Activated CD8-positive, alpha-beta memory T cell treated with anti-CD3 and anti-CD28 coated beads for 36 hours (primary cell): ENCODE results near the gene TEX44. TPM values are rescaled to one million over a fixed set of nuclear protein-coding genes. Genes with fewer than 3 reads are reported as not detected.

Experiments
- CTCF ChIA-PET: fragments of 350-600 bp; sonication (Branson Sonifier 250); formaldehyde crosslinking; loops from one replicate; lab custom pipeline; 2021; ENCODE audit warnings: antibody characterized with exemption; lab: Charles Lee
- POLR2A ChIA-PET: fragments of 350-600 bp; sonication (Branson Sonifier 250); formaldehyde crosslinking; loops from one replicate; lab custom pipeline; 2021; ENCODE audit warnings: antibody characterized with exemption; lab: Charles Lee
- total RNA-seq, 2 experiments: library from RNA; stranded (reverse); gene quantifications; one replicate each; pipeline ENCODE4 v1.2.3, GENCODE V29; 2021

Gene TEX44
- not detected for total RNA-seq

DNA sequence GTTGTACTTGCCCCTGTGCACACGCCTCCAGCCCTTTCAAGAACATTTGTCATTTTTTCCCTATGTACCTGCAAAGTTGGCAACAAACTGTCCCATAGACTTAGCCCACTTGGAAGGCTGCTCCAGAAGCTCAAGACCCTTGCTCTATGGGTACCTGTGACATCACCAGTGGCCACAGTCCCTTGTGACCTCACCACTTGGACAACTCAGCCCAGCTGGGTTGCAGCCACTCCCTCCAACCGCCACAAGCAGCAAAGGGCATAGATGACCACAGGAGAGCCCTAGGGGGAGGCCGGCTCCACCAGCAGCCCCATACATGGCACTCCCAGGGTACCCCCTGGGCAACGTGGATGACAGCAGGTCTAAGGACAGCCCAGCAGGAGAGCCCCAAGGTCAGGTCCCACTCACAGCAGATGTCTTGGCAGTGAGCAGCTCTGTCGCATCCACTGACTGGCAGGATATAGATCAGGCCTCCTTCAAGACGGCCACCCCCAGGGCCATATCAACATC is at the start of gene TEX44:
TSS of gene TEX44 (plus strand) at position 229 of the 510 bp plus-strand sequence. CDS start at position 317, 88 bp downstream.
- ChIA-PET POLR2A (no interaction called here), CTCF (interaction anchor here (0.8 to 1.5 kb wide), 2 partner anchors 9 to 62 kb away, joined by 3 read pairs; partner anchors contain the start of gene NMUR1)

DNA sequence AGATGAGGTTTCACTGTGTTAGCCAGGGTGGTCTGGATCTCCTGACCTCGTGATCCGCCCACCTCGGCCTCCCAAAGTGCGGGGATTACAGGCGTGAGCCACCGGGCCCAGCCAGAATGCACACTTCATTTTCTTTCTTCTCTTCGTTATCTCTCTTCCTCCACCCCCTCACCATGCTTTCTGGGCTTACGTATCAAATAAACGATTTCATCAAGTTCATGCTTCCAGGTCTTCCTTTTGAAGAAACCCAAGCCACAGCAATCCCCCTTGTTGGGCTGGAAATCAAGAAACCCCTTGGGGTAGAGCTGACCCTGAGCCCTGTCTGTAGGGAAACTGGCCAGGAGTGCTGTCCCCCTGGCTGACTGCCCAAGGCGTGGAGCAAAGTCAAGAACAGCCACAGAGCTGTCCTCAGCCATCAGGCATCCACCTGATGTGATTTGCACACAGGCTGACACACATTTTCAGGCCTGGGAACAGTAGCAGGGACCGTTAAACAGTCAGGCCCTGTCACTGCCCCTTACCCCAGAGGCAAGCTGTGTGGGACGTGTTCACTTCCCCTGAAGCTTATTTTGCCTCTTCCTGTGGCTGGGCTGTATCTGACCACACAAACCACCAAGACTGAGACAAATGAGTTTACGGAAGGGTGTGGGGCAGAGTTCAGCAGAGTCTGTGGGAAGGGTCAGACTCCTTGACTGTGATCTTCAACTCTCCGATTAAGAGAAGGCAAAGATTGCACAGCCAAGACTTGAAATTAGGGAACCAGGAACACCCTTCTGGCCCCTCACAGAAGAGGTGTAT is 47.4 kb upstream of the TEX44 start:
- ChIA-PET POLR2A (interaction anchor here (0.8 kb wide), 1 partner anchor 13 kb away, joined by 3 read pairs; no protein-coding TSS in a partner anchor), CTCF (interaction anchor here (1.0 to 2.4 kb wide), 7 partner anchors 10 to 168 kb away, joined by 4 to 10 read pairs (median 7); partner anchors contain the start of gene NMUR1)

DNA sequence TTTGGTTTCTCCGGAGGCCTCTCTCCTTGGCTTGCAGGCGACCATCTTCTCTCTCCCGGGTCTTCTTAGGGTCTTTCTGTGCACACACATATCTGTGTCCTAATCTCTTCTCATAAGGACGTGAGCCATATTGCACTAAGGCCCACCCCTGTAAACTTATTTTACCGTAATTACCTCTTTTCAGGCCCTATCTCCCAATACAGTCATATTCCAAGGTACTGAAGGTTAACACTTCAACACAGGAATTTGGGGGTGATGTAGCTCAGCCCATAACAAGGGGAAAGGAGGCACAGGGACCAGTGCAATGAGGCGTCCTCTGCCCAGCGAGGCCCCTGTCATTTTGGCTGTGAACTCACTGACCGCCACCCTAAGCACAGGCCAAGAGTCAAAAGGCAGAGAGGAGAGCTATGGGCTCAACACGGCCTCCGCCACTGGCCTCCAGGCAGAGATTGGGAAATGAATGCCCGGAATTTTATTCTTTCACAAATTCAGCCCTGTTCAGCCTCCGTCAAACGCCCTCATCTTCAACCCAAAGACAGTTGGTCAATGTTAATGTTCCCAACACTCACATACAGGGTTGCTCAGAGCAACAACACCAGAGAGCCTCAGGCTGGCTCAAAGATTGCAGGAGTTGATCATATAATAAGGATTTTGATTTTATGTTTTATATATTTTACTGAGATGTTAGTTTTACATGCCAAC is 46.5 kb upstream of the TEX44 start:
- ChIA-PET CTCF (interaction anchor here (1.0 to 2.3 kb wide), 8 partner anchors 9 to 168 kb away, joined by 3 to 10 read pairs (median 6); partner anchors contain the start of gene NMUR1), POLR2A (no interaction called here)

- POLR2A ChIA-PET = no interaction called here
- CTCF ChIA-PET = interaction anchor here (1.1 to 2.3 kb wide), 3 partner anchors 11 to 30 kb away, joined by 3 to 7 read pairs (median 3); no protein-coding TSS in a partner anchor
Measured at GRCh38 chr2:231547315-231548110, 45.2 kb upstream of the TEX44 start.

DNA sequence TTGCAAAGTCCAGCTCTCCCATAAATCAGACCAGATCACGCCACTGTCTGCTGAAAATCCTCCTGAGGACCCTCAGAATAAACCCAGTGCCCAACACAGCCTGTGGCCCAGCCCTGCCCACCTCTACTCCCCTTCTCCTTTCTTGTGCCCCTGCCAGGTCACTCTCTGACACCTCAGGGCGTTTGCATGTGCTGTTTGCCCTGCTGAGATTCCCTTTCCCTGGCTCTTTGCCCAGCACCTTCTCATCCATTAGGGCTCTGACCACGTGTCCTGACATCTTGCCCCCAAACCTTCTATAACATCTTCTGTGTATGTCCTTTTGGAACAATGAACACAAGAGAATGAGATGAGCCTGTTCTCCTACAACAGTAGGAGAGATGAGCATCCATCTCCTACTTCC is 43.9 kb upstream of the TEX44 start:
- CTCF ChIA-PET = interaction anchor here (1.1 to 3.3 kb wide), 2 partner anchors 9 to 18 kb away, joined by 5 to 11 read pairs; partner anchors contain the start of gene NMUR1
- POLR2A ChIA-PET = no interaction called here

DNA sequence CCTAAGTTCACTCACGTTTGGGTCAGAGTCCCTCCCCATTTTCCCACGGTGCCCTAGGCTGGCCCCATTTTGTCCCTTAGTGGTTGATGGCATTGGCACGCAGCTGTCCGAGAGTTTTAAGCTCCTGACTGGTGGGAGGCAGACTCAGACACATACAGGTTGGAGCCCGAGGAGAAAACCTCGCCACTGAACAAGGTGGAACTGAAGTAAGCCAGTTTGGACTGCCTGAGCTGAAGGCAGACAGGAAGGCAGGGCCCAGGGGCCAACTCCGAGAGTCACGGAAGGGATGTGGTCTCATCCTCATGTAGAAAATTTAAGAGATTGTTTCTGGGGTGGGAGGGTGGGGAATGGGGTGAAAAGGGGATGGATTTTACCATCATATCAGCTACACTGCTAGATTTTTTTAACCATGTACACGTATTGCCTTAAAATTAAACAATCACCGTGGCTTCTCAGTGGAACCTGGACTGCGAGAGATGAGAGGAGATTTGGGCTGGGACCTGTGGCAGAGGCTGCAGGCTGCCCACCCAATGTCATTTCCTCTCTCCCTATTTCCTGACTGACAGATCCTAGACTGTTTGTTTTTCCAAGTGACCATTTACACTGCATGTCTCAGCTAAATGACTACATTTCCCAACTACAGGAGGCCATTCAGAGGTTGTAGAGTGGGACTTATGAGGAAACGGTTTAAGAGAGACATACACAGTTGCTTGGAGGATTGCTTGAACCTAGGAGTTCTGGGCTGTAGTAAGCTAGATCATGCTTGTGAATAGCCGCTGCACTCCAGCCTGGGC is 43.0 kb upstream of the TEX44 start:
- POLR2A ChIA-PET = no interaction called here
- CTCF ChIA-PET = interaction anchor here (1.1 to 3.3 kb wide), 3 partner anchors 8 to 19 kb away, joined by 5 to 11 read pairs (median 10); partner anchors contain the start of gene NMUR1

GRCh38 chr2:231552752-231553151 is 39.9 kb upstream of the TEX44 start:
- CTCF ChIA-PET = interaction anchor here (0.8 to 1.5 kb wide), 4 partner anchors 10 to 62 kb away, joined by 3 to 10 read pairs (median 4); no protein-coding TSS in a partner anchor
- POLR2A ChIA-PET = no interaction called here

DNA sequence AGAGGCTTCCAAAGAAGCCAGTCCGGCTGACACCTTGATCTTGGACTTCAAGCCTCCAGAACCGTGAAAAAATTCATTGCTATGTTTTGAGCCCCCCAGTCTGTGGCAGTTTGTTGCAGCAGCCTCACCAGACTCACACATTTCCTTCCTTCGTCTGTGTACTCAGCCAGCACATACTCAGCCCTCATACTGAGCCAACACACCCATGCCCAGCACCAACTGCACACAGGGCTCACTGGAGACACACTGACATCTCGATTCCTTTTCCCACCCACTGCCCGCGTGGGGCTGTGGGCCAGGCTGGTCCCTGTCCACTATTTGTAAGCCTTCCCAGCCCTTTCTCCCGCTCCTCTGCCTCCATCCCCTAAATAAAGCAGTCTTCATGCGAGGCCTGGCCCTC is 38.3 kb upstream of the TEX44 start:
- ChIA-PET CTCF (interaction anchor here (1.1 to 2.5 kb wide), 5 partner anchors 8 to 72 kb away, joined by 3 to 10 read pairs (median 7); partner anchors contain the start of gene NMUR1), POLR2A (interaction anchor here (0.6 to 1.0 kb wide), 2 partner anchors 90 to 103 kb away, joined by 4 read pairs; partner anchors contain the start of gene NCL)

DNA sequence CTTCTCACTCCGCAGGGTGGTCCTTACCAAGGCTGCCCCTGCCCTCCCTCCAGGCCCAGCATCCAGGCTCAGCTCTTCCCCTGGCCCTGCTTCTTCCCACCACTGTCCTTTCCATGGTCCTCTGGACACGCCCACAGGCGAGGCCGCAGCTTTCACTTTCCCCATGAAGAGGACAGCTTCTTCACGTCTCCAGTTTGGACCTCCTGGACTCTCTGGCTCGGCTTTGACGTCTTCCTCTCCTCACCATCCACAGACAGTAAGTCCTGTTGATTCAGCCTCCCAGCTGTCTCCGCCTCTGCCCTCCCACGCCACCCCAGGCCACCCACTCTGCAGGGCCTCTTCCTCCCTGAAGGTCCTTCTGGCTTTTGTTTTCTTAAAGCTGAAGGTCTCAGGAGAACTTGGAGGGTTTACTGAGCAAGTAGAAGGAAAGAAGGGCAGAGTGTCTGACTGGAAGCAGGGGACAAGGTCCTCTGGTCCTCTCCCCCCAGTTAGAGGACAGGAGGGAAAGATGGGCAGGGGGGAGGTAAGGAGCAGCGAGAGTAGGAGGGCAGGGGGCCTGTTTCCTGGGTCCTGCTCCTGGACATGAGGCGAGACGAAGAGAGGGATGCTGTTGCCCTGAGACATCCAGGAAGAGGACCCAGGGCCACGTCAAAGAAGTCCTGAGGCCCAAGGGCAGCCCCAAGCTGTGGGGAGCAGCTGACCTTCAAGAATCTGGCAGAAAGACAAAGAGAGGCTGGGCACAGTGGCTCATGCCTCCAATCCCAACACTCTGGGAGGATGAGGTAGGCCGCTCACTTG is 37.7 kb upstream of the TEX44 start:
- ChIA-PET POLR2A (interaction anchor here (0.6 to 1.0 kb wide), 2 partner anchors 91 to 104 kb away, joined by 4 read pairs; partner anchors contain the start of gene NCL), CTCF (interaction anchor here (0.7 to 2.5 kb wide), 5 partner anchors 9 to 38 kb away, joined by 3 to 10 read pairs (median 7); partner anchors contain the start of gene NMUR1)

- ChIA-PET POLR2A (interaction anchor here (1.0 kb wide), 1 partner anchor 42 kb away, joined by 3 read pairs; no protein-coding TSS in a partner anchor), CTCF (interaction anchor here (0.7 to 2.5 kb wide), 8 partner anchors 11 to 91 kb away, joined by 3 to 10 read pairs (median 4); partner anchors contain the start of gene NMUR1)
Measured at GRCh38 chr2:231556496-231556895, 36.2 kb upstream of the TEX44 start.

DNA sequence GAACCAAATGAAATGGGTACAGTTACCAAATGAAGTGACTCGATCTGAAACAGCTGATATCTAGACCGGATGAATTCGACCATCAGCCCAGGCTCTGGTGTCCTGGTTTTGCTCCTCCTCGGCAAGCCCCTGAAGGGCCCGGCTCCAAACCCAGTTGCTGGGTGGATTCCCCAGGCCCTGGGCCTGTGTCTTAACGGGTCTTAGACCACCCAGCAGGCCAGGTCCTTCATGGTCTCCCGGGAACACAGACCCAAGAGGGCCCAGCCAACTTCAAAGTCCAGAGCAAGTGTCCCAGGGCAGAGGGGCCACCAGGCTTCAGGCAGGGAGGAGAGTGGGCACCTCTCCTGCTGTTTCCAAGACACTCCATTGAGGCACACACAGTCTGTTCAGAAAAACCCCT is 35.7 kb upstream of the TEX44 start:
- CTCF ChIA-PET = interaction anchor here (0.8 to 1.8 kb wide), 5 partner anchors 24 to 74 kb away, joined by 3 to 7 read pairs (median 4); no protein-coding TSS in a partner anchor
- POLR2A ChIA-PET = interaction anchor here (1.0 kb wide), 1 partner anchor 42 kb away, joined by 3 read pairs; no protein-coding TSS in a partner anchor

- ChIA-PET CTCF (interaction anchor here (0.7 to 2.5 kb wide), 10 partner anchors 8 to 76 kb away, joined by 3 to 11 read pairs (median 4); no protein-coding TSS in a partner anchor), POLR2A (interaction anchor here (0.9 kb wide), 1 partner anchor 13 kb away, joined by 3 read pairs; no protein-coding TSS in a partner anchor)
Measured at GRCh38 chr2:231557571-231558217, 35.0 kb upstream of the TEX44 start.

- CTCF ChIA-PET = interaction anchor here (0.6 to 1.5 kb wide), 9 partner anchors 10 to 142 kb away, joined by 3 to 10 read pairs (median 4); partner anchors contain the start of gene NMUR1
- POLR2A ChIA-PET = no interaction called here
Measured at GRCh38 chr2:231563378-231563961, 29.2 kb upstream of the TEX44 start.

- ChIA-PET POLR2A (no interaction called here), CTCF (interaction anchor here (1.5 kb wide), 1 partner anchor 35 kb away, joined by 5 read pairs; no protein-coding TSS in a partner anchor)
Measured at GRCh38 chr2:231565887-231566594, 26.6 kb upstream of the TEX44 start.

GRCh38 chr2:231567159-231567558 is 25.5 kb upstream of the TEX44 start:
- ChIA-PET CTCF (no interaction called here), POLR2A (no interaction called here)
